Measurements from ENCODE around the gene C10orf90. TPM values are rescaled to one million over a fixed set of nuclear protein-coding genes. Genes with fewer than 3 reads are reported as not detected.

Gene C10orf90
- total RNA-seq, 4 donors from 2014 or later: 2.1 to 6.5 (median 4.1) TPM

DNA sequence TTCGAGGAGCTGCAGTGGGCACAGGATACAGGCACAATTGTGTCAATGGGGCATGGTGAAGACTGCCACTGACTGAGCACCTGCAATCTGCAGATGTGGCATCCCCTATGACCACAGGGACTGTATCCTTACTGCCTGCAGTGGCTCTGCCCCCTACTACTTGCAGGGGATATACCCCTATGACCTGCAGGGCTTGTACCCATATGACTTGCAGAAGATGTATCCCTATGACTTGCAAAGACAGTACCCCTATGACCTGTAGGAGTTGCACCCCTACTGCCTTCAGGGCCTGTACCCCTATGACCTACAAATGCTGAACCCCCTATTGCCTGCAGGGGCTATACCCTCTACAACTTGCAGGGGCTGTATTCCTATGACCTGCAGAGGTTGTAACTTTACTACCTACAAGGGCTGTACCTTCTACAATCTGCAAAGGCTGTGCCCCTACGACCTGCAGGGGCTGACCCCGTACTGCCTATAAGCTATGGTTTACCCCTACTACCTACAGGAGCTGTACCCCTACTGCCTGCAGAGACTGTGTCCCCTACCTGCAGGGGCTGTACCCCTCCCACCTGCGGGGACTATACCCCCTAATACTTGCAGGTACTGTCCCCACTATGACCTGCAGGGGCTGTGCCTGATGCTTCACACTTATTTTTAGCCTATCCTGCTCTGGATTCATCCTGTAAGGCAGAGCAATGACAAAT is 216.3 kb downstream of the C10orf90 start:
- 94% methylated on average over 2 of the region's 4 CpGs for WGBS
- peaks cover 5% of the 10 kb centered on the region for H3K4me1 ChIP-seq
- H3K27ac ChIP-seq: no peak overlapping the region
- H3K4me3 ChIP-seq: no peak overlapping the region
- DNase-seq (ENCODE audit: low spot score in 2 of 2): no peak
- TF ChIP-seq POLR2A (IDR thresholded peaks at IDR 0.05) (no peak), CTCF (IDR thresholded peaks at IDR 0.05) (no peak), EP300 (IDR thresholded peaks at IDR 0.05) (no peak), POLR2AphosphoS5 (IDR thresholded peaks at IDR 0.05) (no peak)
- no peaks in the 10 kb centered on the region for H3K27me3 ChIP-seq
- H3K9me3 ChIP-seq: no peaks in the 10 kb centered on the region
- no peaks in the 10 kb centered on the region for H3K36me3 ChIP-seq

GRCh38 chr10:126452245-126452644 is 218.2 kb downstream of the C10orf90 start:
- 49% methylated on average over 2 of the region's 2 CpGs for WGBS

GRCh38 chr10:126448091-126448490 is 222.4 kb downstream of the C10orf90 start:
- H3K36me3 ChIP-seq: no peaks in the 10 kb centered on the region
- DNase-seq (ENCODE audit: low spot score in 2 of 2): no peak
- H3K4me3 ChIP-seq: no peak overlapping the region
- H3K4me1 ChIP-seq: no peaks in the 10 kb centered on the region
- no peak overlapping the region for H3K27ac ChIP-seq
- 94% methylated on average over 5 of the region's 5 CpGs for WGBS
- peaks cover 3% of the 10 kb centered on the region for H3K9me3 ChIP-seq
- no peaks in the 10 kb centered on the region for H3K27me3 ChIP-seq
- TF ChIP-seq EP300 (IDR thresholded peaks at IDR 0.05) (no peak), POLR2A (IDR thresholded peaks at IDR 0.05) (no peak), POLR2AphosphoS5 (IDR thresholded peaks at IDR 0.05) (no peak), CTCF (IDR thresholded peaks at IDR 0.05) (no peak)

More at GRCh38 chr10:126452245-126452644, 218.2 kb downstream of the C10orf90 start:
- Histone ChIP-seq H3K9me3 (no peaks in the 10 kb centered on the region), H3K4me1 (peaks cover 5% of the 10 kb centered on the region), H3K36me3 (no peaks in the 10 kb centered on the region), H3K27me3 (no peaks in the 10 kb centered on the region), H3K4me3 (no peak overlapping the region), H3K27ac (no peak overlapping the region)
- DNase-seq (ENCODE audit: low spot score in 2 of 2): no peak
- TF ChIP-seq CTCF (IDR thresholded peaks at IDR 0.05) (no peak), POLR2AphosphoS5 (IDR thresholded peaks at IDR 0.05) (no peak), EP300 (IDR thresholded peaks at IDR 0.05) (no peak), POLR2A (IDR thresholded peaks at IDR 0.05) (no peak)

GRCh38 chr10:126439942-126440341 is 230.6 kb downstream of the C10orf90 start:
- no peak for DNase-seq (ENCODE audit: low spot score in 2 of 2)
- no peaks in the 10 kb centered on the region for H3K4me1 ChIP-seq
- 81% methylated on average over 3 of the region's 3 CpGs for WGBS
- H3K27me3 ChIP-seq: no peaks in the 10 kb centered on the region
- H3K36me3 ChIP-seq: no peaks in the 10 kb centered on the region
- no peak overlapping the region for H3K27ac ChIP-seq
- no peak for TF ChIP-seq POLR2AphosphoS5 (IDR thresholded peaks at IDR 0.05)
- no peak for TF ChIP-seq POLR2A (IDR thresholded peaks at IDR 0.05)
- no peak overlapping the region for H3K4me3 ChIP-seq
- H3K9me3 ChIP-seq: peaks cover 2% of the 10 kb centered on the region

- no peaks in the 10 kb centered on the region for H3K27me3 ChIP-seq
- WGBS: 60% methylated on average over 2 of the region's 2 CpGs
- TF ChIP-seq POLR2AphosphoS5 (IDR thresholded peaks at IDR 0.05) (no peak), EP300 (IDR thresholded peaks at IDR 0.05) (no peak), CTCF (IDR thresholded peaks at IDR 0.05) (no peak), POLR2A (IDR thresholded peaks at IDR 0.05) (no peak)
Observed at GRCh38 chr10:126438407-126438783, 232.1 kb downstream of the C10orf90 start.

More at GRCh38 chr10:126438407-126438783, 232.1 kb downstream of the C10orf90 start:
- no peak overlapping the region for H3K27ac ChIP-seq
- no peaks in the 10 kb centered on the region for H3K4me1 ChIP-seq
- no peaks in the 10 kb centered on the region for H3K36me3 ChIP-seq
- no peak overlapping the region for H3K4me3 ChIP-seq
- no peaks in the 10 kb centered on the region for H3K9me3 ChIP-seq
- DNase-seq (ENCODE audit: low spot score in 2 of 2): no peak

Data from suprapubic skin (tissue), 4 donors.